Osteocyte (in vitro differentiated cells): ENCODE measurements around the gene NBEA. TPM values are rescaled to one million over a fixed set of nuclear protein-coding genes. Genes with fewer than 3 reads are reported as not detected.
A peak's percentile ranks its signal among the peaks of the same experiment; 100 is the strongest.
"Not testable (repeated sequence)": the region's sequence is repeated elsewhere in the genome, so short reads cannot be mapped to it uniquely, and the experiment has no call there.

Experiments used
- DNase-seq: peaks from one replicate; pipeline ENCODE4 v3.0.0; 2021; ENCODE audit warnings: mixed read lengths; ENCODE audit not compliant: unreplicated experiment; ENCODE audit errors: extremely low spot score
- H3K27ac Mint-ChIP-seq: one replicate; pipeline ENCODE4 v1.8.0; 2021; ENCODE audit warnings: mild to moderate bottlenecking, mixed read lengths; ENCODE audit not compliant: unreplicated experiment
- H3K27me3 Mint-ChIP-seq: one replicate; pipeline ENCODE4 v1.8.0; 2021; ENCODE audit warnings: mixed read lengths; ENCODE audit not compliant: unreplicated experiment
- H3K36me3 Mint-ChIP-seq: one replicate; pipeline ENCODE4 v1.8.0; 2021; ENCODE audit warnings: mixed read lengths; ENCODE audit not compliant: unreplicated experiment
- H3K4me1 Mint-ChIP-seq: one replicate; pipeline ENCODE4 v1.8.0; 2021; ENCODE audit warnings: mixed read lengths; ENCODE audit not compliant: unreplicated experiment
- H3K4me3 Mint-ChIP-seq: one replicate; pipeline ENCODE4 v1.8.0; 2021; ENCODE audit warnings: mild to moderate bottlenecking, moderate library complexity, mixed read lengths; ENCODE audit not compliant: unreplicated experiment
- H3K9me3 Mint-ChIP-seq: one replicate; pipeline ENCODE4 v1.8.0; 2021; ENCODE audit warnings: mixed read lengths; ENCODE audit not compliant: unreplicated experiment
- CTCF ChIP-seq: fragments of 200-600 bp; sonication (generic); IDR thresholded peaks from 2 replicates; pipeline ENCODE4 v1.5.0; 2021; ENCODE audit warnings: antibody characterized with exemption, mild to moderate bottlenecking, moderate library complexity
- total RNA-seq: library from RNA; stranded (reverse); gene quantifications from 2 replicates; pipeline ENCODE4 v1.2.1, GENCODE V29; 2021

NBEA gene
- total RNA-seq, 1 donor from 2014 or later = 10.9 TPM

- Mint-ChIP-seq H3K27ac (peak overlapping the region; percentile 63), H3K27me3 (no peaks in the 10 kb centered on the region), H3K9me3 (no peaks in the 10 kb centered on the region), H3K4me3 (peak overlapping the region; percentile 50), H3K36me3 (no peaks in the 10 kb centered on the region), H3K4me1 (peaks cover 25% of the 10 kb centered on the region)
- no peak for DNase-seq
- no peak for TF ChIP-seq CTCF
Observed at GRCh38 chr13:35388441-35389355, 446.6 kb downstream of the NBEA start.

- H3K27ac Mint-ChIP-seq = no peak overlapping the region
- DNase-seq = no peak
- no peak overlapping the region for H3K4me3 Mint-ChIP-seq
- no peak for TF ChIP-seq CTCF
- H3K36me3 Mint-ChIP-seq = no peaks in the 10 kb centered on the region
- H3K4me1 Mint-ChIP-seq = peaks cover 25% of the 10 kb centered on the region
- H3K27me3 Mint-ChIP-seq = no peaks in the 10 kb centered on the region
- H3K9me3 Mint-ChIP-seq = no peaks in the 10 kb centered on the region
Observed at GRCh38 chr13:35389535-35389934, 447.5 kb downstream of the NBEA start.

- no peak for DNase-seq
- TF ChIP-seq CTCF = no peak
- H3K36me3 Mint-ChIP-seq = no peaks in the 10 kb centered on the region
- no peaks in the 10 kb centered on the region for H3K9me3 Mint-ChIP-seq
- H3K4me1 Mint-ChIP-seq = peaks cover 25% of the 10 kb centered on the region
- no peak overlapping the region for H3K27ac Mint-ChIP-seq
- no peak overlapping the region for H3K4me3 Mint-ChIP-seq
- H3K27me3 Mint-ChIP-seq = no peaks in the 10 kb centered on the region
Observed at GRCh38 chr13:35392768-35393167, 450.7 kb downstream of the NBEA start.

GRCh38 chr13:35393886-35394285 is 451.8 kb downstream of the NBEA start:
- no peak overlapping the region for H3K27ac Mint-ChIP-seq
- no peak for DNase-seq
- H3K4me3 Mint-ChIP-seq = no peak overlapping the region
- no peaks in the 10 kb centered on the region for H3K27me3 Mint-ChIP-seq
- no peak for TF ChIP-seq CTCF
- peaks cover 14% of the 10 kb centered on the region for H3K4me1 Mint-ChIP-seq
- no peaks in the 10 kb centered on the region for H3K36me3 Mint-ChIP-seq
- no peaks in the 10 kb centered on the region for H3K9me3 Mint-ChIP-seq

GRCh38 chr13:35408285-35408684 is 466.2 kb downstream of the NBEA start:
- not testable (repeated sequence) for H3K27ac Mint-ChIP-seq, DNase-seq

More at GRCh38 chr13:35408285-35408684, 466.2 kb downstream of the NBEA start:
- not testable (repeated sequence) for H3K27me3 Mint-ChIP-seq, H3K36me3 Mint-ChIP-seq, H3K4me3 Mint-ChIP-seq, H3K9me3 Mint-ChIP-seq, H3K4me1 Mint-ChIP-seq
